Keratinocyte (primary cell): ENCODE results near the gene MED27.

Experiments used
- CTCF ChIP-seq, 3 experiments: IDR thresholded peaks in 1 of 3; conservative IDR thresholded peaks in 1 of 3; optimal IDR thresholded peaks in 1 of 3; 2 replicates in 2 of 3; 3 replicates in 1 of 3; pipeline versions ENCODE3 to v1.5.1; 2011; ENCODE audit warnings: low read length in 3 of 3, mild to moderate bottlenecking in 3 of 3, moderate library complexity in 2 of 3, control low read depth in 1 of 3, inconsistent platforms in 1 of 3; ENCODE audit not compliant: insufficient read depth in 2 of 3; ENCODE audit errors: extremely low read depth in 1 of 3
- EZH2 ChIP-seq: IDR thresholded peaks from one replicate; pipeline ENCODE4 v1.6.1; 2012; ENCODE audit warnings: inconsistent platforms, mild to moderate bottlenecking, low read length, moderate library complexity

GRCh38 chr9:131849391-131849790 lies 230.3 kb downstream of the MED27 start:
- no peak for TF ChIP-seq EZH2
- TF ChIP-seq CTCF (optimal IDR thresholded peaks at IDR 0.05 in 1 of 3, IDR thresholded peaks at IDR 0.05 in 1 of 3, conservative IDR thresholded peaks at IDR 0.05 in 1 of 3; ENCODE audit: extremely low read depth in 1 of 3, insufficient read depth in 2 of 3, low read length in 3 of 3) = no peak
